ENCODE data around the gene UBE2C.
"Not testable (repeated sequence)": the region's sequence is repeated elsewhere in the genome, so short reads cannot be mapped to it uniquely, and the experiment has no call there.

Gene UBE2C

GRCh38 chr20:45788351-45788750 is 24.1 kb upstream of the UBE2C start:
- no peak overlapping the region for H3K9ac ChIP-seq (ENCODE audit: low read length)
- no peaks in the 10 kb centered on the region for H3K27me3 ChIP-seq (ENCODE audit: low read length)
- no peaks in the 10 kb centered on the region for H3K36me3 ChIP-seq (ENCODE audit: low read length)
- no peaks in the 10 kb centered on the region for H4K20me1 ChIP-seq (ENCODE audit: low read depth, low read length)
- no peaks in the 10 kb centered on the region for H3F3A ChIP-seq (ENCODE audit: insufficient read depth)
- H3K4me3 ChIP-seq (ENCODE audit: insufficient read depth, low read length, poor library complexity, severe bottlenecking) = no peak overlapping the region
- no peaks in the 10 kb centered on the region for H3K9me3 ChIP-seq (ENCODE audit: insufficient read depth, low read length)
- no peak overlapping the region for H3K4me2 ChIP-seq (ENCODE audit: low read depth, low read length, poor library complexity, severe bottlenecking)
- H3K79me2 ChIP-seq (ENCODE audit: insufficient read depth, low read length) = peaks cover 12% of the 10 kb centered on the region; the same call in 1 of the 2 replicates
- H3K9me2 ChIP-seq (replicated peaks; ENCODE audit: insufficient read depth, low read length) = no peaks in the 10 kb centered on the region
- no peak overlapping the region for H2AFZ ChIP-seq (ENCODE audit: low read depth, low read length, severe bottlenecking)
- TF ChIP-seq EZH2phosphoT487 (conservative IDR thresholded peaks at IDR 0.05; ENCODE audit: low read length) (no peak), CTCF (IDR thresholded peaks at IDR 0.05; ENCODE audit: insufficient read depth, low read length, poor library complexity, severe bottlenecking) (no peak)
- no peak overlapping the region for H3K27ac ChIP-seq (ENCODE audit: low read depth, low read length)

GRCh38 chr20:45792317-45793118 is 19.9 kb upstream of the UBE2C start:
- no peaks in the 10 kb centered on the region for H3K27me3 ChIP-seq (ENCODE audit: low read length)
- peak overlapping the region; percentile 71 for H3K4me2 ChIP-seq (ENCODE audit: low read depth, low read length, poor library complexity, severe bottlenecking)
- no peaks in the 10 kb centered on the region for H4K20me1 ChIP-seq (ENCODE audit: low read depth, low read length)
- H3K36me3 ChIP-seq (ENCODE audit: low read length) = no peaks in the 10 kb centered on the region
- H3F3A ChIP-seq (ENCODE audit: insufficient read depth) = no peaks in the 10 kb centered on the region
- H2AFZ ChIP-seq (ENCODE audit: low read depth, low read length, severe bottlenecking) = peak overlapping the region; percentile 89
- H3K4me3 ChIP-seq (ENCODE audit: insufficient read depth, low read length, poor library complexity, severe bottlenecking) = peak overlapping the region; percentile 89
- TF ChIP-seq EZH2phosphoT487 (conservative IDR thresholded peaks at IDR 0.05; ENCODE audit: low read length) = no peak
- no peak for TF ChIP-seq CTCF (IDR thresholded peaks at IDR 0.05; ENCODE audit: insufficient read depth, low read length, poor library complexity, severe bottlenecking)
- H3K9ac ChIP-seq (ENCODE audit: low read length) = peak overlapping the region; percentile 95
- peak overlapping the region; percentile 24 for H3K27ac ChIP-seq (ENCODE audit: low read depth, low read length)
- no peaks in the 10 kb centered on the region for H3K9me2 ChIP-seq (replicated peaks; ENCODE audit: insufficient read depth, low read length)
- no peaks in the 10 kb centered on the region for H3K9me3 ChIP-seq (ENCODE audit: insufficient read depth, low read length)
- H3K79me2 ChIP-seq (ENCODE audit: insufficient read depth, low read length) = peaks cover 12% of the 10 kb centered on the region; the same call in 1 of the 2 replicates

GRCh38 chr20:45796337-45797065 is 15.9 kb upstream of the UBE2C start:
- no peak for TF ChIP-seq CTCF (IDR thresholded peaks at IDR 0.05; ENCODE audit: insufficient read depth, low read length, poor library complexity, severe bottlenecking)
- no peak for TF ChIP-seq EZH2phosphoT487 (conservative IDR thresholded peaks at IDR 0.05; ENCODE audit: low read length)
- no peaks in the 10 kb centered on the region for H3K36me3 ChIP-seq (ENCODE audit: low read length)

GRCh38 chr20:45797510-45797909 is 14.9 kb upstream of the UBE2C start:
- H3K36me3 ChIP-seq (ENCODE audit: low read length); H3K4me2 ChIP-seq (ENCODE audit: low read depth, low read length, poor library complexity, severe bottlenecking); H3K9me3 ChIP-seq (ENCODE audit: insufficient read depth, low read length); H3K9me2 ChIP-seq (replicated peaks; ENCODE audit: insufficient read depth, low read length); H3K9ac ChIP-seq (ENCODE audit: low read length); H3K27me3 ChIP-seq (ENCODE audit: low read length); H3K27ac ChIP-seq (ENCODE audit: low read depth, low read length); H3K4me3 ChIP-seq (ENCODE audit: insufficient read depth, low read length, poor library complexity, severe bottlenecking); H4K20me1 ChIP-seq (ENCODE audit: low read depth, low read length); H2AFZ ChIP-seq (ENCODE audit: low read depth, low read length, severe bottlenecking); H3K79me2 ChIP-seq (ENCODE audit: insufficient read depth, low read length); H3F3A ChIP-seq (ENCODE audit: insufficient read depth): not testable (repeated sequence)

More at GRCh38 chr20:45796337-45797065, 15.9 kb upstream of the UBE2C start:
- Histone ChIP-seq H3K9me2 (replicated peaks; ENCODE audit: insufficient read depth, low read length) (no peaks in the 10 kb centered on the region), H3K9me3 (ENCODE audit: insufficient read depth, low read length) (no peaks in the 10 kb centered on the region), H3K4me3 (ENCODE audit: insufficient read depth, low read length, poor library complexity, severe bottlenecking) (no peak overlapping the region), H2AFZ (ENCODE audit: low read depth, low read length, severe bottlenecking) (no peak overlapping the region), H3K79me2 (ENCODE audit: insufficient read depth, low read length) (peaks cover 12% of the 10 kb centered on the region; the same call in 1 of the 2 replicates), H3K4me2 (ENCODE audit: low read depth, low read length, poor library complexity, severe bottlenecking) (no peak overlapping the region), H3F3A (ENCODE audit: insufficient read depth) (peaks cover 7% of the 10 kb centered on the region), H4K20me1 (ENCODE audit: low read depth, low read length) (no peaks in the 10 kb centered on the region), H3K27me3 (ENCODE audit: low read length) (no peaks in the 10 kb centered on the region), H3K27ac (ENCODE audit: low read depth, low read length) (no peak overlapping the region), H3K9ac (ENCODE audit: low read length) (no peak overlapping the region)

GRCh38 chr20:45797955-45798354 is 14.5 kb upstream of the UBE2C start:
- not testable (repeated sequence) for H3K4me3 ChIP-seq (ENCODE audit: insufficient read depth, low read length, poor library complexity, severe bottlenecking); H3K27me3 ChIP-seq (ENCODE audit: low read length); H3K36me3 ChIP-seq (ENCODE audit: low read length); H3K79me2 ChIP-seq (ENCODE audit: insufficient read depth, low read length); H3K9me2 ChIP-seq (replicated peaks; ENCODE audit: insufficient read depth, low read length); H3K4me2 ChIP-seq (ENCODE audit: low read depth, low read length, poor library complexity, severe bottlenecking); H3K27ac ChIP-seq (ENCODE audit: low read depth, low read length); H3K9ac ChIP-seq (ENCODE audit: low read length); H2AFZ ChIP-seq (ENCODE audit: low read depth, low read length, severe bottlenecking); H3F3A ChIP-seq (ENCODE audit: insufficient read depth); H3K9me3 ChIP-seq (ENCODE audit: insufficient read depth, low read length); H4K20me1 ChIP-seq (ENCODE audit: low read depth, low read length)
